Endodermal cell (in vitro differentiated cells): ENCODE measurements around the gene CNIH3. TPM values are rescaled to one million over a fixed set of nuclear protein-coding genes. Genes with fewer than 3 reads are reported as not detected.

ENCODE experiments used
- DNase-seq: peaks from one replicate; pipeline ENCODE4 v3.0.0-alpha.2; 2017
- H3K27ac ChIP-seq: 2 replicates; pipeline ENCODE4 v1.5.1; 2013; ENCODE audit warnings: mild to moderate bottlenecking, low read depth, low read length, moderate library complexity
- H3K27me3 ChIP-seq: 2 replicates; pipeline ENCODE4 v1.6.1; 2013; ENCODE audit warnings: mild to moderate bottlenecking, low read length, moderate library complexity; ENCODE audit not compliant: insufficient read depth, control insufficient read depth, poor library complexity, severe bottlenecking
- H3K36me3 ChIP-seq: 2 replicates; pipeline ENCODE4 v1.7.0; 2013; ENCODE audit warnings: mild to moderate bottlenecking, low read length, moderate library complexity; ENCODE audit not compliant: control insufficient read depth, insufficient read depth
- H3K4me1 ChIP-seq: one replicate; pipeline ENCODE4 v1.7.0; 2013; ENCODE audit warnings: low read length; ENCODE audit not compliant: control insufficient read depth, insufficient read depth
- H3K4me3 ChIP-seq: 2 replicates; pipeline ENCODE4 v1.5.1; 2013; ENCODE audit warnings: mild to moderate bottlenecking, low read length, moderate library complexity
- H3K9ac ChIP-seq: 2 replicates; pipeline ENCODE4 v1.6.1; 2013; ENCODE audit warnings: mild to moderate bottlenecking, low read length, moderate library complexity; ENCODE audit not compliant: poor library complexity, severe bottlenecking; ENCODE audit errors: extremely low read depth
- H3K9me3 ChIP-seq: 2 replicates; pipeline ENCODE4 v1.6.1; 2013; ENCODE audit warnings: mild to moderate bottlenecking, low read length, moderate library complexity; ENCODE audit not compliant: control insufficient read depth
- H3K27ac Mint-ChIP-seq: 2 replicates; pipeline ENCODE4 v1.8.0; 2020; ENCODE audit warnings: mixed read lengths
- H3K27me3 Mint-ChIP-seq: 2 replicates; pipeline ENCODE4 v1.8.0; 2021; ENCODE audit warnings: mild to moderate bottlenecking, mixed read lengths; ENCODE audit not compliant: insufficient read depth
- H3K36me3 Mint-ChIP-seq: 2 replicates; pipeline ENCODE4 v1.8.0; 2020; ENCODE audit warnings: low read depth, mixed read lengths
- H3K4me1 Mint-ChIP-seq: 2 replicates; pipeline ENCODE4 v1.8.0; 2020; ENCODE audit warnings: mixed read lengths
- H3K4me3 Mint-ChIP-seq: 2 replicates; pipeline ENCODE4 v1.8.0; 2020; ENCODE audit warnings: mild to moderate bottlenecking, moderate library complexity, mixed read lengths
- H3K9me3 Mint-ChIP-seq: 2 replicates; pipeline ENCODE4 v1.8.0; 2020; ENCODE audit warnings: mild to moderate bottlenecking, mixed read lengths
- CTCF ChIP-seq: fragments of 200-600 bp; sonication (generic); conservative IDR thresholded peaks from 2 replicates; pipeline ENCODE4 v1.5.0; 2021; ENCODE audit warnings: antibody characterized with exemption, mild to moderate bottlenecking
- WGBS, 2 experiments: methylation state at CpG; one replicate each; pipeline versions ENCODE4 v1.1.5 to v1.1.7; 2013; ENCODE audit warnings: missing lambda C conversion rate in 2 of 2, mixed read lengths in 1 of 2; ENCODE audit not compliant: insufficient coverage in 1 of 2, insufficient read length in 1 of 2; 5-methylcytosine and 5-hydroxymethylcytosine counted together
- total RNA-seq, 2 donors: library from RNA; stranded (reverse); fragmentation: NEBNext Ultra II Directional in 1 of 2; extraction: Animal tissue kit (Norgen Biotek cat#: 25700) in 1 of 2; gene quantifications; 2 replicates in 1 of 2; 3 replicates in 1 of 2; pipeline ENCODE4 v1.2.1, GENCODE V29; 2021

Gene CNIH3
- total RNA-seq, 2 donors from 2014 or later = 4.5 to 6.6 TPM

- H3K27ac Mint-ChIP-seq = peak overlapping the region; percentile 38
- H3K36me3 ChIP-seq = no peaks in the 10 kb centered on the region
- H3K9me3 ChIP-seq = peaks cover 24% of the 10 kb centered on the region
- peaks cover 65% of the 10 kb centered on the region for H3K4me1 Mint-ChIP-seq
- H3K4me1 ChIP-seq = peaks cover 12% of the 10 kb centered on the region
- no peak for TF ChIP-seq CTCF
- H3K27ac ChIP-seq = no peak overlapping the region
- H3K27me3 ChIP-seq = no peaks in the 10 kb centered on the region
- H3K36me3 Mint-ChIP-seq = no peaks in the 10 kb centered on the region
- H3K4me3 Mint-ChIP-seq = no peak overlapping the region
- H3K9me3 Mint-ChIP-seq = peaks cover 9% of the 10 kb centered on the region
- no peaks in the 10 kb centered on the region for H3K27me3 Mint-ChIP-seq
- H3K9ac ChIP-seq = no peak overlapping the region
- H3K4me3 ChIP-seq = no peak overlapping the region
- WGBS, 2 experiments = 75 to 93% methylated on average over 4 to 5 of the region's 5 CpGs
- no peak for DNase-seq
Measured at GRCh38 chr1:224783006-224783651, 167.0 kb downstream of the CNIH3 start.

- H3K27ac Mint-ChIP-seq = no peak overlapping the region
- peaks cover 9% of the 10 kb centered on the region for H3K9me3 Mint-ChIP-seq
- H3K36me3 ChIP-seq = no peaks in the 10 kb centered on the region
- no peak for DNase-seq
- H3K27ac ChIP-seq = no peak overlapping the region
- H3K36me3 Mint-ChIP-seq = no peaks in the 10 kb centered on the region
- 96 to 100% methylated on average over 3 to 4 of the region's 4 CpGs for WGBS, 2 experiments
- no peaks in the 10 kb centered on the region for H3K27me3 ChIP-seq
- no peaks in the 10 kb centered on the region for H3K27me3 Mint-ChIP-seq
- no peak overlapping the region for H3K4me3 ChIP-seq
- H3K9me3 ChIP-seq = peaks cover 14% of the 10 kb centered on the region
- H3K4me3 Mint-ChIP-seq = no peak overlapping the region
- peaks cover 12% of the 10 kb centered on the region for H3K4me1 ChIP-seq
- no peak for TF ChIP-seq CTCF
- H3K4me1 Mint-ChIP-seq = peaks cover 61% of the 10 kb centered on the region
- H3K9ac ChIP-seq = no peak overlapping the region
Measured at GRCh38 chr1:224784265-224785039, 168.3 kb downstream of the CNIH3 start.

GRCh38 chr1:224785040-224785328 is 168.9 kb downstream of the CNIH3 start:
- Mint-ChIP-seq H3K4me3 (no peak overlapping the region), H3K4me1 (peaks cover 55% of the 10 kb centered on the region), H3K36me3 (no peaks in the 10 kb centered on the region), H3K27me3 (no peaks in the 10 kb centered on the region), H3K9me3 (peaks cover 9% of the 10 kb centered on the region), H3K27ac (no peak overlapping the region)
- H3K9ac ChIP-seq = no peak overlapping the region
- H3K4me3 ChIP-seq = no peak overlapping the region
- TF ChIP-seq CTCF = no peak
- WGBS, 2 experiments = 95 to 100% methylated on average over 2 of the region's 2 CpGs
- no peaks in the 10 kb centered on the region for H3K27me3 ChIP-seq
- peaks cover 14% of the 10 kb centered on the region for H3K9me3 ChIP-seq
- DNase-seq = no peak
- no peak overlapping the region for H3K27ac ChIP-seq
- H3K36me3 ChIP-seq = no peaks in the 10 kb centered on the region
- H3K4me1 ChIP-seq = peaks cover 12% of the 10 kb centered on the region
